ENCODE measurements around the gene ZMIZ1.

The ZMIZ1 gene

GRCh38 chr10:79310911-79311573, 242.3 kb downstream of the ZMIZ1 start:
- DNase-seq (ENCODE audit: low spot score): no peak

- no peak for DNase-seq (ENCODE audit: low spot score)
Observed at GRCh38 chr10:79311581-79312407, 243.0 kb downstream of the ZMIZ1 start.

- DNase-seq (ENCODE audit: low spot score): no peak
Observed at GRCh38 chr10:79312601-79313187, 243.9 kb downstream of the ZMIZ1 start.

- no peak for DNase-seq (ENCODE audit: low spot score)
Observed at GRCh38 chr10:79313320-79313719, 244.6 kb downstream of the ZMIZ1 start.

- no peak for DNase-seq (ENCODE audit: low spot score)
Observed at GRCh38 chr10:79313911-79314439, 245.2 kb downstream of the ZMIZ1 start.

GRCh38 chr10:79314761-79315601, 246.2 kb downstream of the ZMIZ1 start:
- no peak for DNase-seq (ENCODE audit: low spot score)

GRCh38 chr10:79315602-79315920, 246.8 kb downstream of the ZMIZ1 start:
- DNase-seq (ENCODE audit: low spot score): no peak

GRCh38 chr10:79316671-79317431, 248.1 kb downstream of the ZMIZ1 start:
- DNase-seq (ENCODE audit: low spot score): peak; percentile 46

- DNase-seq (ENCODE audit: low spot score): no peak
Observed at GRCh38 chr10:79318369-79318768, 249.6 kb downstream of the ZMIZ1 start.

- DNase-seq (ENCODE audit: low spot score): no peak
Observed at GRCh38 chr10:79319115-79319771, 250.5 kb downstream of the ZMIZ1 start.

- no peak for DNase-seq (ENCODE audit: low spot score)
Observed at GRCh38 chr10:79320316-79320715, 251.6 kb downstream of the ZMIZ1 start.

- no peak for DNase-seq (ENCODE audit: low spot score)
Observed at GRCh38 chr10:79320820-79321493, 252.2 kb downstream of the ZMIZ1 start.

GRCh38 chr10:79321494-79321882, 252.7 kb downstream of the ZMIZ1 start:
- DNase-seq (ENCODE audit: low spot score): no peak

GRCh38 chr10:79321951-79322350, 253.2 kb downstream of the ZMIZ1 start:
- no peak for DNase-seq (ENCODE audit: low spot score)

GRCh38 chr10:79322616-79323543, 254.1 kb downstream of the ZMIZ1 start:
- DNase-seq (ENCODE audit: low spot score): no peak

- DNase-seq (ENCODE audit: low spot score): no peak
Observed at GRCh38 chr10:79323602-79324001, 254.8 kb downstream of the ZMIZ1 start.

- no peak for DNase-seq (ENCODE audit: low spot score)
Observed at GRCh38 chr10:79324032-79324695, 255.4 kb downstream of the ZMIZ1 start.

- DNase-seq (ENCODE audit: low spot score): no peak
Observed at GRCh38 chr10:79326361-79327089, 257.8 kb downstream of the ZMIZ1 start.

All from D341Med (cell line).